Keratinocyte (primary cell): Measurements from ENCODE around the gene REPS2. TPM values are rescaled to one million over a fixed set of nuclear protein-coding genes. Genes with fewer than 3 reads are reported as not detected.

Experiments
- DNase-seq: peaks from one replicate; pipeline ENCODE4 v3.0.0-alpha.2; 2011; ENCODE audit warnings: low read depth, missing footprints, low spot score
- FAIRE-seq: peaks from 2 replicates; lab custom pipeline; 2011; peaks lifted over from hg19 to GRCh38; lab: Jason Lieb, UNC
- H2AFZ ChIP-seq: 2 replicates; pipeline ENCODE4 v1.6.0; 2012; ENCODE audit warnings: low read length, control low read depth, inconsistent platforms; ENCODE audit not compliant: control insufficient read depth
- H3K27ac ChIP-seq: 2 replicates; pipeline ENCODE4 v1.5.1; 2011; ENCODE audit warnings: low read length; ENCODE audit not compliant: control insufficient read depth, insufficient read depth
- H3K27me3 ChIP-seq: 3 replicates; pipeline ENCODE4 v1.6.0; 2011; ENCODE audit warnings: low read length; ENCODE audit not compliant: control insufficient read depth, insufficient read depth; ENCODE audit errors: extremely low read depth
- H3K36me3 ChIP-seq, 2 experiments: 2 replicates in 1 of 2; 3 replicates in 1 of 2; pipeline ENCODE4 v1.5.1; 2011; ENCODE audit warnings: low read length in 2 of 2, mild to moderate bottlenecking in 1 of 2; ENCODE audit not compliant: control insufficient read depth in 2 of 2, insufficient read depth in 2 of 2; ENCODE audit errors: extremely low read depth in 1 of 2
- H3K4me1 ChIP-seq: 3 replicates; pipeline ENCODE4 v1.5.1; 2011; ENCODE audit warnings: low read length; ENCODE audit not compliant: control insufficient read depth, insufficient read depth; ENCODE audit errors: extremely low read depth
- H3K4me2 ChIP-seq: 3 replicates; pipeline ENCODE4 v1.6.0; 2011; ENCODE audit warnings: low read depth, low read length; ENCODE audit not compliant: control insufficient read depth, insufficient read depth; ENCODE audit errors: extremely low read depth
- H3K4me3 ChIP-seq, 3 experiments: fragments of 200-600 bp in 1 of 3; sonication (generic) in 1 of 3; 2 replicates in 2 of 3; 3 replicates in 1 of 3; pipeline ENCODE4 v1.5.1; 2011 to 2016; ENCODE audit warnings: low read length in 3 of 3, mild to moderate bottlenecking in 3 of 3, control low read depth in 2 of 3, inconsistent platforms in 1 of 3, low read depth in 1 of 3, mixed read lengths in 1 of 3, mixed run types in 1 of 3, moderate library complexity in 1 of 3; ENCODE audit not compliant: control insufficient read depth in 2 of 3, insufficient read depth in 2 of 3; ENCODE audit errors: extremely low read depth in 1 of 3
- H3K79me2 ChIP-seq: 2 replicates; pipeline ENCODE4 v1.6.0; 2012; ENCODE audit warnings: low read length; ENCODE audit not compliant: control insufficient read depth, insufficient read depth
- H3K9ac ChIP-seq: 3 replicates; pipeline ENCODE4 v1.6.0; 2011; ENCODE audit warnings: low read length; ENCODE audit not compliant: control insufficient read depth, insufficient read depth; ENCODE audit errors: extremely low read depth
- H3K9me1 ChIP-seq: 3 replicates; pipeline ENCODE4 v1.6.0; 2011; ENCODE audit warnings: low read length; ENCODE audit not compliant: control insufficient read depth, insufficient read depth; ENCODE audit errors: extremely low read depth
- H3K9me3 ChIP-seq: 2 replicates; pipeline ENCODE4 v1.5.1; 2012; ENCODE audit warnings: low read depth, low read length; ENCODE audit not compliant: control insufficient read depth
- H4K20me1 ChIP-seq: 3 replicates; pipeline ENCODE4 v1.6.0; 2011; ENCODE audit warnings: low read length; ENCODE audit not compliant: control insufficient read depth, insufficient read depth; ENCODE audit errors: extremely low read depth
- EZH2 ChIP-seq: IDR thresholded peaks from one replicate; pipeline ENCODE4 v1.6.1; 2012; ENCODE audit warnings: inconsistent platforms, mild to moderate bottlenecking, low read length, moderate library complexity
- dilution Hi-C: fragments of 300-500 bp; cut with MboI; formaldehyde crosslinking; loops from one replicate; pipeline ENCODE4 v1.7.0; 2020; ENCODE audit warnings: low sequenced_read_pairs; ENCODE audit not compliant: extremely low pct_ligation_motif_present
- polyA plus RNA-seq, 5 experiments: library from polyadenylated mRNA; depleted of rRNA in 3 of 5; stranded (reverse) in 3 of 5; stranded (forward) in 1 of 5; unstranded in 1 of 5; fragments of >200 nt; gene quantifications; 1 replicate in 1 of 5; 2 replicates in 3 of 5; 3 replicates in 1 of 5; pipeline versions ENCODE4 v1.2.1 to v1.2.3, GENCODE V29; 2011 to 2012; ENCODE audit warnings: missing spikeins in 2 of 5, low read depth in 1 of 5, low replicate concordance in 1 of 5
- TF ChIP-seq, protein P1 (sequence below), 3 experiments: IDR thresholded peaks in 1 of 3; conservative IDR thresholded peaks in 1 of 3; optimal IDR thresholded peaks in 1 of 3; 2 replicates in 2 of 3; 3 replicates in 1 of 3; pipeline versions ENCODE3 to v1.5.1; 2011; ENCODE audit warnings: low read length in 3 of 3, mild to moderate bottlenecking in 3 of 3, moderate library complexity in 2 of 3, control low read depth in 1 of 3, inconsistent platforms in 1 of 3; ENCODE audit not compliant: insufficient read depth in 2 of 3; ENCODE audit errors: extremely low read depth in 1 of 3

REPS2 gene
- polyA plus RNA-seq, 1 donor (not counting 4 experiments of a cell fraction or from before 2014, with no cell fraction given) = 2.4 TPM

DNA sequence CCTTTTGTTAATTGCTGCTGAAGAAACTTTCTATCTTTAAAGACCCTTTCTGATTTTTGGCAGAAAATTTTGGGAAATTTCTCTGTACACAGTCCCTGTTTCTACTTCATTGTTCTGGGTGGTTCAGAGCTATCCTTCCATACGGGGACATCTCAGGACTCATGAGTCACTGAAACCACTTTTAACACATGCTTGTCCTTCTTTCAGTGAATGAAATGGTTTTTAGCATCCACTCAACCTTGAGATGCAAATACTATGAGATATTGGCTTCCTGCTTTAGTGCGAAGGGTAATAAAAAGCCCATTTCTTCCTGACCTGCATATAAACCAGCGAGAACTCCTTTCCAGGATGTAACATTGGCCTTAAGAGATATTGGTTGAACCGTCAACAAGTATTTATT, 158.0 kb downstream of the REPS2 start:
- no peak for TF ChIP-seq EZH2
- TF ChIP-seq, protein P1, sequence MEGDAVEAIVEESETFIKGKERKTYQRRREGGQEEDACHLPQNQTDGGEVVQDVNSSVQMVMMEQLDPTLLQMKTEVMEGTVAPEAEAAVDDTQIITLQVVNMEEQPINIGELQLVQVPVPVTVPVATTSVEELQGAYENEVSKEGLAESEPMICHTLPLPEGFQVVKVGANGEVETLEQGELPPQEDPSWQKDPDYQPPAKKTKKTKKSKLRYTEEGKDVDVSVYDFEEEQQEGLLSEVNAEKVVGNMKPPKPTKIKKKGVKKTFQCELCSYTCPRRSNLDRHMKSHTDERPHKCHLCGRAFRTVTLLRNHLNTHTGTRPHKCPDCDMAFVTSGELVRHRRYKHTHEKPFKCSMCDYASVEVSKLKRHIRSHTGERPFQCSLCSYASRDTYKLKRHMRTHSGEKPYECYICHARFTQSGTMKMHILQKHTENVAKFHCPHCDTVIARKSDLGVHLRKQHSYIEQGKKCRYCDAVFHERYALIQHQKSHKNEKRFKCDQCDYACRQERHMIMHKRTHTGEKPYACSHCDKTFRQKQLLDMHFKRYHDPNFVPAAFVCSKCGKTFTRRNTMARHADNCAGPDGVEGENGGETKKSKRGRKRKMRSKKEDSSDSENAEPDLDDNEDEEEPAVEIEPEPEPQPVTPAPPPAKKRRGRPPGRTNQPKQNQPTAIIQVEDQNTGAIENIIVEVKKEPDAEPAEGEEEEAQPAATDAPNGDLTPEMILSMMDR (optimal IDR thresholded peaks at IDR 0.05 in 1 of 3, IDR thresholded peaks at IDR 0.05 in 1 of 3, conservative IDR thresholded peaks at IDR 0.05 in 1 of 3; ENCODE audit: extremely low read depth in 1 of 3, insufficient read depth in 2 of 3, low read length in 3 of 3) = no peak
- FAIRE-seq (no peak), DNase-seq (no peak)

DNA sequence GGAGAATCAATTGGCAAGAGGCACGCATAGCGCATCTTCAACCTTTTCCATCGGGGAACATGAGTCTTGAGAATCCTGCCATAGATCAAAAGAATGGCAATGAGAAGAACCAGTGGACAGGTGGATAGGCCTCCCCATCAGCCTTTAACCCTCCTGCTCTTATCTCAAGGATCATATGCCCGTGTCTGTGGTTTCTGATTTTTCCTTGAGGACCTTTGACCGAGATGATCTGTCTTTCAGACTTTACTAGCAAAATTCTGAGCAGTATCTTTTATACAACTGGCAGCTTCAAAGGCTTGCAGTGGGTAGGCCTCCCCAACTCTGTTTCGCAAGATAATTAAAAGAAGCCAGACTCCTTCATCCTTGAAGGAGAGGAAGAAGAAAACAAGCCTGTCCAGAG, 174.4 kb downstream of the REPS2 start:
- Histone ChIP-seq H3K36me3 (no peaks in the 10 kb centered on the region), H3K9me1 (no peaks in the 10 kb centered on the region), H3K4me2 (no peak overlapping the region), H3K4me3 (no peak overlapping the region), H3K79me2 (no peaks in the 10 kb centered on the region), H3K4me1 (no peaks in the 10 kb centered on the region), H3K9ac (no peak overlapping the region), H3K27me3 (no peaks in the 10 kb centered on the region), H3K9me3 (no peaks in the 10 kb centered on the region), H3K27ac (no peak overlapping the region), H4K20me1 (no peaks in the 10 kb centered on the region), H2AFZ (no peak overlapping the region)
- no peak for TF ChIP-seq EZH2
- TF ChIP-seq, protein P1 (optimal IDR thresholded peaks at IDR 0.05 in 1 of 3, IDR thresholded peaks at IDR 0.05 in 1 of 3, conservative IDR thresholded peaks at IDR 0.05 in 1 of 3; ENCODE audit: extremely low read depth in 1 of 3, insufficient read depth in 2 of 3, low read length in 3 of 3) = no peak
- no peak for FAIRE-seq
- dilution Hi-C loops = no loop called here
- no peak for DNase-seq

More for the DNA sequence above, 158.0 kb downstream of the REPS2 start:
- H3K27me3 ChIP-seq = peaks cover 5% of the 10 kb centered on the region
- dilution Hi-C loops = no loop called here
- no peaks in the 10 kb centered on the region for H3K4me1 ChIP-seq
- no peak overlapping the region for H3K4me3 ChIP-seq
- no peaks in the 10 kb centered on the region for H3K79me2 ChIP-seq
- H3K9me1 ChIP-seq = no peaks in the 10 kb centered on the region
- no peaks in the 10 kb centered on the region for H3K9me3 ChIP-seq
- no peak overlapping the region for H3K9ac ChIP-seq
- no peaks in the 10 kb centered on the region for H4K20me1 ChIP-seq
- no peak overlapping the region for H2AFZ ChIP-seq
- no peak overlapping the region for H3K27ac ChIP-seq
- H3K36me3 ChIP-seq = no peaks in the 10 kb centered on the region
- H3K4me2 ChIP-seq = no peak overlapping the region
